ENCODE measurements around the gene METRN.

The METRN gene

DNA sequence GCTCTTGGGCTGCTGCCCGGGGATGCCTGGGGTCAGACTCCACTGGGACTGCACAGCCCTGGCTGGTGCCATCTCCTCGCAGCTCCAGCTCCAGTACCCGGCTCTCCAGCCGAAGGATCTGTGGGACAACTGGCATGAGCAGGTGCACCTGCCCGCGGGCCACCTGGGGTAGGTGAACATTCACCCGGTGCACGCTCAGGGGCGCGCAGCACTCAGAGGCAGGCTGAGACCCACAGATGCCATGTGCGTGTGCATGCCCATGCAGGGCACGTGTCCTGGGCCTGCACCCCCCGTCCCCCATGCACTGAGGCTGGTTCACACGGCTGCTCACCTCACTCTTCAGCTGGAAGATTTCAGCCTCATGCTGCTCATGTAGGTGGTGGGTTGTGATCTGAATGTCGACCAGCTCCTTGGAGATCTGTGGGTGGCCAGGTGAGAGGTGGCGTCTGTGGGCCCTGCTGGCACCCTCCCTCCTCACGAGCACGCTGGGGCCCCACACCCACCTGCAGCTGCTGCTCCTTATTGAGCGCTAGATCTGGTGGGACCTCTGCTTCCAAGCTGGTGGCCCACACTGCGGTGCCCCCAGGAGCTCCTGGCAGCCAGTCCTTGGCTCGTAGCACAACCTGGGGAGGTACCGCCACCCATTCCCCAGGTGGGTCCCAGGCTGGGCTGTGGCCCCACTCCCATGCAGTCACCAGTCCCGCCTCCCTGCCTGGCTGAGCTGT is 10.7 kb downstream of the METRN start:
- DNase-seq: no peak

- DNase-seq: no peak
Observed at GRCh38 chr16:726188-726437, 11.2 kb downstream of the METRN start.

DNA sequence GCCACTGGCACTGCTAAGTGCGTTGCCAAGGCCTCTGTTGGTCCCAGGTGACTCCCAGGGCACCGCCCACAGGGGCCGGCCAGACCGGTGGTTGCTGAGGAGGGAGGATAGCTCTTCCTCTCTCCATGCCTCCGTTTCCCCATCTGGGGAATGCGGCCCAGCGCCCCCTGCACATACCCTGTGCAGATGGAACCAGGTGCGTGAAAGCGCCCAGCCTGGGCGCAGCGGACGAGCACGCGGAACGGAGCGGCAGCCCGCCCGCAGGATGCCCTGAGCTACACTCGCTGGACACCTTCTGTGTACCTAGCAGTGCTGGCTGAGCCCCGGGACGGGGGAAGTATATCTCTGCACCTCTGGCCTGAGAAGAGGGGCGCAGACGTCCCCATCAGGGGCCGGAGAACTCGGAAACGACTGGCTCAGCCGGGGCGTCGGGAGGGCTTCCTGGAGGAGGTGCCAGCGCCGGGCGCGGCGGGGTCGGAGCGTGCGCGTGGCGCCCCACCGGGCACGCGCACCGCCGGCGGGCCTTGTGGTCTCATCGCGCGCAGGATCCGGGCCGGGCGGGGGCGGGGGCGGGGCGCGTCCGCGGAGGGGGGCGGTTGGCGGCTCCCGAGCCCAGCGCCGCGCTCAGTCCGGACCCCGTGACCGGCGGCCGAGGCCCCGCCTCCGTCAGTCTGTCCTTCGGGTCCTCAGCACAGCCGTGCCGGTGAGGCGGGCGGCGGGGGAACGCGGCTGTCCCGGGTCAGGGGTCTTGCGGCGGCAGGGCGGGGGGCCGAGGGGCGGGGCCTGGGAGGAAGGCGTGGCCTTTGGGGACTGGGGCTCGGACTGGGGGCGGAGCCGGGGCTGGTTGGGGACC is 11.7 kb downstream of the METRN start, which contains the start of the genes CCDC78 and HAGHL:
Gene CCDC78 (minus strand): TSS at position 6 of the 853 bp plus-strand sequence. CDS start 76 bp downstream, outside the sequence.
Gene HAGHL (plus strand): TSS at position 669 of the 853 bp plus-strand sequence. CDS start 404 bp downstream, outside the sequence.
- DNase-seq: peak; percentile 26 to 90

DNA sequence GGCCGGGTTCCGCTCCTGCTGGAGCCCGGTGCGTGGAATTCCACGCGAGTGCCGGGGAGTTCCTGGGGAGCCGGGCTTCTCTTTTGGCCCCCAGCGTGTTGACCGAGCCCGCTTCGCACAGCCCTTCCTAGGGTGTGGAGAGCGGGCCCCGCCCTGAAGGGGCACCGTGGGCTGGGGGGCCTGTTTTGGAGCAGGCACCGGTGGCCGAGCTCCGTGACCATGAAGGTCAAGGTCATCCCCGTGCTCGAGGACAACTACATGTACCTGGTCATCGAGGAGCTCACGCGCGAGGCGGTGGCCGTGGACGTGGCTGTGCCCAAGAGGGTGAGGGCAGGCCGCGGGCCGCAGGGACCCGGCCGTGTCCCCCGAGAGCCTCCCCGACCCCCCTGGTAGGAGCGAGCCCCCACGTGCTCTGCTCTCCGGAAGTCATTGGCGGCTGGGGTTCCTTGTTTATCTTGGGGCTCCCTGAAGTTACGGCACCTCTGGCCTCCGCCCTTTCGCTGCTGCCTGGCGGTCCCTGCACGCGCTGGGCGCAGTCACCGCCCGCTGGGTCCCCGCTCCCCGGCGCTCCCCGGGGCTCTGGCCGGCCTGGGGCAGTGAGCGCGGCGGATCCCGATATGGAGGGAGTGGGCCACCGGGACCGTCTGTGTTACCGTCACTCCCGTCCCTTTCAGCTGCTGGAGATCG is 12.5 kb downstream of the METRN start:
- DNase-seq: no peak

DNA sequence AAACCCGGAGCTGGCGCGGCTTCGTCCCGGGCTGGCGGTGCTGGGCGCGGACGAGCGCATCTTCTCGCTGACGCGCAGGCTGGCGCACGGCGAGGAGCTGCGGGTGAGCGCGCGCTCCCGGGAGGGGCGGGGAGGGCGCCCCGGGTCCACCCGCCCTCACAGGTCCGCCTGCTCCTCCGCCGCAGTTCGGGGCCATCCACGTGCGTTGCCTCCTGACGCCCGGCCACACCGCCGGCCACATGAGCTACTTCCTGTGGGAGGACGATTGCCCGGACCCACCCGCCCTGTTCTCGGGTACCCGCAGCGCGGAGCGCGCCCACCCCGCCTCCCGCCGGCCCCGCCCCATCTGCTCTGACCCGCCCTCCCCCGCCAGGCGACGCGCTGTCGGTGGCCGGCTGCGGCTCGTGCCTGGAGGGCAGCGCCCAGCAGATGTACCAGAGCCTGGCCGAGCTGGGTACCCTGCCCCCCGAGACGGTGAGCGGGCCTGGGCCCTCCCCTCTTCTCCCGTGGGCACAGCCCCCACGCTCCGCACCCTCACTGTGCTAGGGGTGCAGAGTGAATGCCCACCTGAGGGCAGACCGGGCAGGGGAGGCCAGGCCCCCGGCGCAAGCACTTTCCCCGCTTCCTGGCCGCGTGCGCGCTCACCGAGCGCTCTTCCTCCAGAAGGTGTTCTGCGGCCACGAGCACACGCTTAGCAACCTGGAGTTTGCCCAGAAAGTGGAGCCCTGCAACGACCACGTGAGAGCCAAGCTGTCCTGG is 13.4 kb downstream of the METRN start:
- peak; percentile 32 to 85 for DNase-seq

DNA sequence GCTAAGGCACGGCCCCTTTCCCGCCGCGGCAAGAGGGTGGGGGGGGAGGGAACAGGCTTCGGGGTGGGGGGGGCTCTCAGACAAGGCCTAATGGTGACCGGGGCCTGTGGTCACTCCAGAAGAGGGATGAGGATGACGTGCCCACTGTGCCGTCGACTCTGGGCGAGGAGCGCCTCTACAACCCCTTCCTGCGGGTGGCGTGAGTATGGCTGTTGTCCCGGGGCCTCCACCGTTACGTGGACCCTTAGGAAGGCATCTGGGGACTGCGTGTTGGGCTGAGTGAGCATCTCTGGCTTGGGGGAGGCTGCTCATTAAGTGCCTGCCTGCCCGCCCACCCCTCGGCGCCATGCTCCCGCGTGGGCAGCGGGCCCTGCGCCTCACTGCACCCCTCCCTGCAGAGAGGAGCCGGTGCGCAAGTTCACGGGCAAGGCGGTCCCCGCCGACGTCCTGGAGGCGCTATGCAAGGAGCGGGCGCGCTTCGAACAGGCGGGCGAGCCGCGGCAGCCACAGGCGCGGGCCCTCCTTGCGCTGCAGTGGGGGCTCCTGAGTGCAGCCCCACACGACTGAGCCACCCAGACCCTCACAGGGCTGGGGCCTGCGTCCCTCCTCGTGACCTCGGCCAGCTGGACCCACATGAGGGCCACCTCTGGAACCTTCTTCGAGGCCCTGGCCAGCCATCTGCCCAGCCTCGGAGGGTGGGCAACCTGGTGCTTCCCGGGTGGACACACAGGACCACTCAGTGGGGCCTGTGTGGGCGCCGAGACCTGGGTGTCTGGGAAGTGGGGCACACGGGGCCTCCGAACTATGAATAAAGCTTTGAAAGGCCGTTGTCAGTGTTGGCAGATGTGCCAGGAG is 14.2 kb downstream of the METRN start:
- DNase-seq: peak in 1 of 2 experiments; percentile 45

- no peak for DNase-seq
Observed at GRCh38 chr16:729768-730665, 15.1 kb downstream of the METRN start.

DNA sequence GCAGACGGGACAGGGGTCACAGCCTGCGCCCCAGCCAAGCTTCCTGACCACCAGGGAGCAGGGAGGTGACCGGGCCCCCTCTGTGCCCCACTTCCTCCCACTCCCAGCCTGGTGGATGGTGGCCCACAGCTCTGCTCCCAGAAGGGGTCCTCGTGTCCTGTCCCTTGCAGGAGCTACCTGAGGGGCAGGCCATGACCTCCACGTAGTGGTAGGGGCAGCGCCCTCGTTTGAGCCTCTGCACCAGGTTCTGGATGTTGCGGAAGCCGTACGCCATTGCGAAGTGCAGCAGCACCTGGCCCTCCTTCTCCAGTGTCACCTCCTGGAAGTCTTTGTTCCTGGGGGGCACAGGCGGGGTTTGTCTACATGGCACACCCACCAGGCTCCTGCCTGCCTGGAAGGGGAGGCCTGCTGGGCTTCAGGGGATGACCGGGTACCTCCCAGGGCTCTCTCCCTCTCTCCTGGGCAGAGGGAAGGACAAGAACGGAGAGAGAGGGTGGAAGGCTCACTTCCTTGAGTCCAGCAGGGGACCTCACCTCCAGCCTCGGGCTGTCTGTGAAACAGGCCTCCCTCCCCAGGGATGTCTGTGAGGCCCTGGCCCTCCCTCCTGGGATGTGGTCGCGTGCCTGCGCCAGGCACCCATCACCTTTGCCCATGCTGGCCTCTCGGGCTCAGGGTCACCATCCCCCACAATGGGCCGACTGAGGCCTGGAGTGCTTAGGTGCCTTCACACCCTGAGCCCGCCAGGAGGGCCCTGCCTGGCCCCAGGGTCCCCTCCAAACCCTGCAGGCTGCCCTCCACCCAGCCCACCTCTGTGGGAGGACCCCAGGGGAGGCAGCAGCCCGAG is 16.0 kb downstream of the METRN start:
- DNase-seq: no peak

- DNase-seq: no peak
Observed at GRCh38 chr16:732332-732731, 17.4 kb downstream of the METRN start.

DNA sequence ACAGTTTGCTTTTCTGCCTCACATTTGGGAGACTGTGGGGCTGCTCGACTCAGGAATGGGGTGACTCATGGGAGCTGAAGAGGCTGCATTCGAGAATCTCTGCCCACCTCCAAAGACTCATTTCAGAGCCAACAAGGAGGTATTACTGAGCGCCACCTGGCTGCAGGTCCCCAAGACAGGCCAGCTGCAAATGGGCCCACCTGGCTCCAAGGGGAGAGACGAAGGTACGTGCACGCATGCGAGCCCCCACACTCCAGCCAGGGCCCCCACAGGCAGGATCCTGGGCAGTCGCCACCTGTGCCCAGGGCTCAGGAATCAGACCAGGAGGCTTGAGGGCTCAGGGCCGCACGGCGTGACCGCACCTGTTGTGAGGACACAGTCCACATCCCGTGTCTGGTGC is 18.0 kb downstream of the METRN start:
- no peak for DNase-seq

DNA sequence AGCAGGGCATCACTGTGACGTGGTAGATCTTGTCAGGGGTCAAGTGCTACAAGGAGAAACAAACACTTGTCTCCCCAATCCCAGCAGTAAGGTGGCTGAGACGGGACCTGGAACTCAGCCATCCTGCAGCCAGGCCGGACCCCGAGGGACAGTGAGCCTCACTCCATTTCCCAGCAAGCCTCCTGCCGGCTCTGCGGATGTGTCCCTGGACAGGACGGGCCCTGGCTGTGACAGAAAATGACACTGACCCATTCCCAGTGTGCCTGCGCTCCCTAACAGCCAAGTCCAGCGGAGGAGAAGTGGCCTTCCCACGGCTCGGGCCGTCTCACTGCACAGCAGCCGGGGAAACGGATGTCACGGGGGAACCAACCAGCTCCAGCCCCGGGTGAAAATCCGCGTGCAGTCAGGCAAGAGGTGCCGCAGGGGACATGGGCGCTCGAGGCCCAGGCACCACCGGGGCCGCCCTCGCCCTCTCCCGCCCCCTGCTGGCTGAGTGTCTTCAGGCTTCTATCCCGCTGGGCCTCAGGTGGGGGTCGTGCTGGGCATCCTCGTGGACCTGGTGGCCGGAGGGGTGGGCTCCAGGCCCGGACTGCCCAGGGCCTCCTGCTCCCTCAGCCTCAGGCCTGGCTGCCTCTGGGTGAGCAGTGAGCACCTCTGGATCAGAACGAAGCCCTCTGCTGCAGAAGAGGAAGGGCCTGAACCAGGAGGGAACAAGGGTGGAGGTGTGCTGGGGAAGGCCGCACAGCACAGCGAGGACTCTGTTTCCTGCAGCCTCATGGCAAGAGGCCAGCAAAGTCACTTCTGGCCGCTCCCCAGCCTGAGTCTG is 18.7 kb downstream of the METRN start:
- no peak for DNase-seq

DNA sequence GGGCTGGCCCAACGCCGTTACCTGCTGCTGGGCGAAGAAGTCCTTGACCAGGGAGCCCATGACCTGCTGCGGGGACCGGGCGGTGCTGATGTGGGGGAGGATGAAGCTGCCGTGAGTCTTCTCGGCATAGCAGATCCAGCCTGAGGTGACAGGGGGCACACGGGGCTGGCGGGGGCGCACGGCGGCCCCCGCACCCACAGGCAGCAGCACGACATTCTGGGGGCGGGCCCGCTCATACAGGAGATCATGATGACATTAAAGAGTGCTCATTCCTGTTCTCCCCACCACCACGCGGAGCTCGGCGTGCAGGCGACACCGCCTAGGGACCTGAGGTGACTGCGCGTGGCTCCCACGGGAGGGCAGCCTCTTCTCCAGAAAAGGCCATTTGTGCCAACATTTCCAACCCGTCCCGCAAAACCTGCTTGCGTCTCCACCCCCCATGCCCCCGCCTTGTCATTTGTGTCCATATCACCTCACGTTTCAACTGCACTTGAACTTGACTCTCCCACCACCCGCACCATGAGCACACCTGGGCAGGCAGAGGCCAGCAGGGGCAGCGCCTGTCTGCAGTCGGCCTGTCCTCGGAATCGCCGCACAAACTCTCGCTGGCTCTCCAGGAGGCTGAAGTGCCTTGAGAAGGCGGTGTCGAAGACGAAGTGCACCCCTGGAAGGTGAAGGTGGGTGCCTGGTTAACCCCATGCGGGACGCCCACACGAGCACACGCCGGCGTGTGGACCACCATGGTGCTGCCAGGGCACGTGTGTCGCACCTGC is 19.5 kb downstream of the METRN start:
- DNase-seq: no peak

- no peak for DNase-seq
Observed at GRCh38 chr16:734981-735881, 20.3 kb downstream of the METRN start.

- no peak for DNase-seq
Observed at GRCh38 chr16:735982-736453, 21.1 kb downstream of the METRN start.

GRCh38 chr16:736936-737481 is 22.1 kb downstream of the METRN start:
- DNase-seq: no peak

Measured in NCI-H526 (cell line).